Mesodermal cell (in vitro differentiated cells): ENCODE results near the gene CDRT15. TPM values are rescaled to one million over a fixed set of nuclear protein-coding genes. Genes with fewer than 3 reads are reported as not detected.
"Not testable (repeated sequence)": the region's sequence is repeated elsewhere in the genome, so short reads cannot be mapped to it uniquely, and the experiment has no call there.

Experiments used
- H3K27ac ChIP-seq: 2 replicates; pipeline ENCODE4 v1.7.0; 2013; ENCODE audit warnings: mild to moderate bottlenecking, low read depth, low read length, moderate library complexity; ENCODE audit not compliant: severe bottlenecking
- H3K36me3 ChIP-seq: 2 replicates; pipeline ENCODE4 v1.7.1; 2013; ENCODE audit warnings: mild to moderate bottlenecking, low read length, moderate library complexity; ENCODE audit not compliant: control insufficient read depth, insufficient read depth
- H3K4me1 ChIP-seq: one replicate; pipeline ENCODE4 v1.7.1; 2013; ENCODE audit warnings: mild to moderate bottlenecking, low read length; ENCODE audit not compliant: insufficient read depth, control insufficient read depth, poor library complexity, severe bottlenecking
- H3K4me3 ChIP-seq: 2 replicates; pipeline ENCODE4 v1.7.0; 2013; ENCODE audit warnings: low read length, control low read depth, mild to moderate bottlenecking; ENCODE audit not compliant: insufficient read depth, poor library complexity, severe bottlenecking; ENCODE audit errors: extremely low read depth
- H3K9me3 ChIP-seq: 2 replicates; pipeline ENCODE4 v1.7.1; 2013; ENCODE audit warnings: mild to moderate bottlenecking, low read length, moderate library complexity; ENCODE audit not compliant: control insufficient read depth
- WGBS, 2 experiments: methylation state at CpG; one replicate each; pipeline ENCODE4 v1.1.5; 2013; ENCODE audit warnings: missing lambda C conversion rate in 2 of 2; ENCODE audit not compliant: insufficient coverage in 2 of 2; 5-methylcytosine and 5-hydroxymethylcytosine counted together
- polyA plus RNA-seq, 2 experiments: library from polyadenylated mRNA; stranded (reverse); fragments of 50-300 nt; gene quantifications; one replicate each; pipeline ENCODE4 v1.2.3, GENCODE V29; 2013

The CDRT15 gene
- not detected for polyA plus RNA-seq (2013, experiment 1 of 2)
- polyA plus RNA-seq (2013, experiment 2 of 2): not detected

- not testable (repeated sequence) for H3K36me3 ChIP-seq, H3K27ac ChIP-seq, H3K9me3 ChIP-seq, H3K4me3 ChIP-seq, H3K4me1 ChIP-seq
- WGBS, 2 experiments: 94 to 100% methylated on average over 5 to 7 of the region's 11 CpGs
These were observed at the start of gene CDRT15 for GRCh38 chr17:14236762-14237161. Gene CDRT15 (minus strand): TSS chr17:14236862. CDS start chr17:14236833, 29 bp downstream.

GRCh38 chr17:14282726-14283125 lies 46.1 kb upstream of the CDRT15 start:
- Histone ChIP-seq H3K9me3 (no peaks in the 10 kb centered on the region), H3K36me3 (no peaks in the 10 kb centered on the region), H3K4me1 (no peaks in the 10 kb centered on the region), H3K27ac (no peak overlapping the region), H3K4me3 (no peak overlapping the region)
- 100% methylated on average over 1 of the region's 2 CpGs; no CpG with 5 or more reads in 1 of the 2 experiments for WGBS, 2 experiments

- Histone ChIP-seq H3K4me1 (no peaks in the 10 kb centered on the region), H3K27ac (no peak overlapping the region), H3K4me3 (no peak overlapping the region), H3K36me3 (no peaks in the 10 kb centered on the region), H3K9me3 (no peaks in the 10 kb centered on the region)
- 80 to 100% methylated on average over 1 to 2 of the region's 3 CpGs for WGBS, 2 experiments
These were observed 44.9 kb upstream of the CDRT15 start for GRCh38 chr17:14281530-14281929.

GRCh38 chr17:14276535-14277250 lies 40.0 kb upstream of the CDRT15 start:
- no peak overlapping the region for H3K4me3 ChIP-seq
- H3K27ac ChIP-seq: no peak overlapping the region
- H3K4me1 ChIP-seq: no peaks in the 10 kb centered on the region
- no peaks in the 10 kb centered on the region for H3K36me3 ChIP-seq
- WGBS, 2 experiments: no CpG with 5 or more reads among the region's 2 CpGs
- H3K9me3 ChIP-seq: no peaks in the 10 kb centered on the region

- Histone ChIP-seq H3K9me3 (no peaks in the 10 kb centered on the region), H3K36me3 (no peaks in the 10 kb centered on the region), H3K27ac (no peak overlapping the region), H3K4me3 (no peak overlapping the region), H3K4me1 (no peaks in the 10 kb centered on the region)
- WGBS, 2 experiments: 80 to 94% methylated on average over 1 of the region's 2 CpGs
These were observed 33.8 kb upstream of the CDRT15 start for GRCh38 chr17:14270508-14270907.

- no peak overlapping the region for H3K4me3 ChIP-seq
- H3K36me3 ChIP-seq: no peaks in the 10 kb centered on the region
- no peaks in the 10 kb centered on the region for H3K4me1 ChIP-seq
- WGBS, 2 experiments: 62 to 80% methylated on average over 3 to 5 of the region's 5 CpGs
- no peaks in the 10 kb centered on the region for H3K9me3 ChIP-seq
- no peak overlapping the region for H3K27ac ChIP-seq
These were observed 32.8 kb upstream of the CDRT15 start for GRCh38 chr17:14269473-14269872.

- Histone ChIP-seq H3K27ac (no peak overlapping the region), H3K9me3 (no peaks in the 10 kb centered on the region), H3K36me3 (no peaks in the 10 kb centered on the region), H3K4me3 (no peak overlapping the region), H3K4me1 (no peaks in the 10 kb centered on the region)
- WGBS, 2 experiments: 71 to 100% methylated on average over 1 of the region's 2 CpGs
These were observed 31.6 kb upstream of the CDRT15 start for GRCh38 chr17:14268264-14268663.

- no peaks in the 10 kb centered on the region for H3K36me3 ChIP-seq
- 89 to 98% methylated on average over 5 of the region's 5 CpGs for WGBS, 2 experiments
- H3K9me3 ChIP-seq: no peaks in the 10 kb centered on the region
- H3K27ac ChIP-seq: no peak overlapping the region
- no peak overlapping the region for H3K4me3 ChIP-seq
- no peaks in the 10 kb centered on the region for H3K4me1 ChIP-seq
These were observed 24.7 kb upstream of the CDRT15 start for GRCh38 chr17:14261406-14261805.

- Histone ChIP-seq H3K27ac (no peak overlapping the region), H3K4me3 (no peak overlapping the region), H3K9me3 (no peaks in the 10 kb centered on the region), H3K4me1 (no peaks in the 10 kb centered on the region), H3K36me3 (no peaks in the 10 kb centered on the region)
- 80% methylated on average over 1 of the region's 3 CpGs; no CpG with 5 or more reads in 1 of the 2 experiments for WGBS, 2 experiments
These were observed 9.0 kb upstream of the CDRT15 start for GRCh38 chr17:14245629-14246028.

GRCh38 chr17:14245002-14245401 lies 8.3 kb upstream of the CDRT15 start:
- WGBS, 2 experiments: 78 to 86% methylated on average over 1 of the region's 1 CpG
- H3K9me3 ChIP-seq: no peaks in the 10 kb centered on the region
- H3K4me1 ChIP-seq: no peaks in the 10 kb centered on the region
- no peak overlapping the region for H3K4me3 ChIP-seq
- H3K27ac ChIP-seq: no peak overlapping the region
- no peaks in the 10 kb centered on the region for H3K36me3 ChIP-seq

GRCh38 chr17:14239271-14239670 lies 2.6 kb upstream of the CDRT15 start:
- H3K4me3 ChIP-seq, H3K4me1 ChIP-seq, H3K9me3 ChIP-seq, H3K36me3 ChIP-seq, H3K27ac ChIP-seq: not testable (repeated sequence)
- no CpG with 5 or more reads among the region's 5 CpGs for WGBS, 2 experiments
